Breast epithelium (tissue), 4 donors: Measurements from ENCODE around the gene FMN1. TPM values are rescaled to one million over a fixed set of nuclear protein-coding genes. Genes with fewer than 3 reads are reported as not detected.

Source experiments
- DNase-seq, 2 donors: peaks; one replicate each; pipeline ENCODE4 v3.0.0-alpha.2; 2019; ENCODE audit warnings: low spot score in 2 of 2
- H3K27ac ChIP-seq, 2 donors: fragments of 200-600 bp; sonication (generic) in 1 of 2; one replicate each; pipeline ENCODE4 v1.5.1; 2016 to 2019; ENCODE audit warnings: mild to moderate bottlenecking in 1 of 2
- H3K27me3 ChIP-seq, 2 donors: fragments of 200-600 bp; sonication (generic) in 1 of 2; one replicate each; pipeline versions ENCODE4 v1.5.1 to v1.6.0; 2017 to 2019; ENCODE audit warnings: control low read depth in 1 of 2, mild to moderate bottlenecking in 1 of 2
- H3K36me3 ChIP-seq: fragments of 200-600 bp; one replicate; pipeline ENCODE4 v1.5.1; 2019
- H3K4me1 ChIP-seq, 2 donors: fragments of 200-600 bp; sonication (generic); one replicate each; pipeline ENCODE4 v1.5.1; 2016 to 2019; ENCODE audit warnings: control low read depth in 1 of 2
- H3K4me3 ChIP-seq, 3 donors: fragments of 200-600 bp; sonication (generic); 1 replicate in 2 of 3; 2 replicates in 1 of 3; pipeline ENCODE4 v1.5.1; 2016 to 2019; ENCODE audit warnings: mild to moderate bottlenecking in 3 of 3, moderate library complexity in 2 of 3
- H3K9me3 ChIP-seq, 2 donors: fragments of 200-600 bp; sonication (generic) in 1 of 2; one replicate each; pipeline ENCODE4 v1.5.1; 2016 to 2019; ENCODE audit warnings: control low read depth in 1 of 2
- POLR2A ChIP-seq: fragments of 450-650 bp; IDR thresholded peaks from one replicate; pipeline ENCODE4 v1.6.1; 2016; ENCODE audit warnings: antibody characterized with exemption, mild to moderate bottlenecking, moderate library complexity
- POLR2AphosphoS5 ChIP-seq, 3 donors: sonication (generic); formaldehyde crosslinking; IDR thresholded peaks; one replicate each; pipeline ENCODE4 v1.6.1; 2017; ENCODE audit warnings: antibody characterized with exemption in 3 of 3
- intact Hi-C: fragments of 100-400 bp; cut with DNase I; formaldehyde crosslinking; loops from one replicate; pipeline ENCODE4 v1.15.1; 2023; ENCODE audit warnings: low total_unique reads
- total RNA-seq, 3 donors: library from RNA; depleted of rRNA; stranded (reverse); fragments of >200 nt; gene quantifications; one replicate each; pipeline ENCODE4 v1.1.0, GENCODE V29; 2016
- TF ChIP-seq, protein P1 (sequence below), 3 donors: fragments of 450-650 bp; IDR thresholded peaks; one replicate each; pipeline ENCODE4 v1.5.1; 2016 to 2017; ENCODE audit warnings: antibody characterized with exemption in 3 of 3, mild to moderate bottlenecking in 3 of 3, moderate library complexity in 3 of 3

FMN1 gene
- total RNA-seq, 3 donors from 2014 or later: 33.1 to 56.8 (median 50.7) TPM

DNA sequence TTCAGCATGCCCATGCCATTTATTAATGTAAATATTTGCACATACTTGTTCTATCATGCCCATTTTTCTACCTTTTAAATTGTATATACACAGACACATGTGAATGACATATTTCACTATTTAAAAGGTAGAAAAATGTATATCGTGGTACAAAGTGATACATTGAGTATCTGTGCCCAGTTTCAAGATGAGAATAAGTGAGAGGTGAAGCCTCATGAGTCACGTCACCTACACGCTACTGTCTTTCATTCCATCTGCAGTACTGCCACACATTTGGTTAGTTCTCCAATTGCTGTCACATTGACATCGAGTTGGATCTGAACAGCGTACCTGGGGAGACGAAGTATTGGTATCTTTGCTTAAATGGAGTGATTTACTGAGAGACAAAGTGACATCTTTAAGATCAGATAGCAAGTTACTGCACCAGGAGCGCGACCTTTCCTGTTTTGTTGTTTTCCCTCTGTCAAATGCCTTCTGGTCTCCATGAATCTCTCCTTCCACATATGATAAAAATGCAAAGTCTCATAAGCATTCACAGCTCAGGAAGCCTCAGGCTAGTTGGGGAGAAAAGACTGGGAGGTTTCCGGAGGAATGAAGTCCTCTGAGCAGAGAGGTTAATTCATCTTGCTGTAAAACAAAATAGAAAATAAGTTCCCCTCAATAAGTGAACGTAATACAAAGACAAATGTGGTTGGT lies 464.7 kb downstream of the FMN1 start:
- no peak overlapping the region for H3K4me3 ChIP-seq
- H3K36me3 ChIP-seq: no peaks in the 10 kb centered on the region
- H3K27me3 ChIP-seq: no peaks in the 10 kb centered on the region
- H3K4me1 ChIP-seq: no peaks in the 10 kb centered on the region
- no peak for DNase-seq
- intact Hi-C loops: no loop called here
- H3K9me3 ChIP-seq: peaks cover 0 to 7% of the 10 kb centered on the region in 2 donors
- TF ChIP-seq POLR2A (no peak), POLR2AphosphoS5 (IDR thresholded peaks at IDR 0.05) (no peak)
- TF ChIP-seq, protein P1, sequence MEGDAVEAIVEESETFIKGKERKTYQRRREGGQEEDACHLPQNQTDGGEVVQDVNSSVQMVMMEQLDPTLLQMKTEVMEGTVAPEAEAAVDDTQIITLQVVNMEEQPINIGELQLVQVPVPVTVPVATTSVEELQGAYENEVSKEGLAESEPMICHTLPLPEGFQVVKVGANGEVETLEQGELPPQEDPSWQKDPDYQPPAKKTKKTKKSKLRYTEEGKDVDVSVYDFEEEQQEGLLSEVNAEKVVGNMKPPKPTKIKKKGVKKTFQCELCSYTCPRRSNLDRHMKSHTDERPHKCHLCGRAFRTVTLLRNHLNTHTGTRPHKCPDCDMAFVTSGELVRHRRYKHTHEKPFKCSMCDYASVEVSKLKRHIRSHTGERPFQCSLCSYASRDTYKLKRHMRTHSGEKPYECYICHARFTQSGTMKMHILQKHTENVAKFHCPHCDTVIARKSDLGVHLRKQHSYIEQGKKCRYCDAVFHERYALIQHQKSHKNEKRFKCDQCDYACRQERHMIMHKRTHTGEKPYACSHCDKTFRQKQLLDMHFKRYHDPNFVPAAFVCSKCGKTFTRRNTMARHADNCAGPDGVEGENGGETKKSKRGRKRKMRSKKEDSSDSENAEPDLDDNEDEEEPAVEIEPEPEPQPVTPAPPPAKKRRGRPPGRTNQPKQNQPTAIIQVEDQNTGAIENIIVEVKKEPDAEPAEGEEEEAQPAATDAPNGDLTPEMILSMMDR (IDR thresholded peaks at IDR 0.05): no peak
- no peak overlapping the region for H3K27ac ChIP-seq

- peaks cover under 1 to 13% of the 10 kb centered on the region in 2 donors for H3K27me3 ChIP-seq
- intact Hi-C loops: no loop called here
- peaks cover 0 to 5% of the 10 kb centered on the region in 2 donors for H3K9me3 ChIP-seq
- no peak overlapping the region for H3K4me3 ChIP-seq
- TF ChIP-seq, protein P1 (IDR thresholded peaks at IDR 0.05): no peak
- no peak for DNase-seq
- no peaks in the 10 kb centered on the region for H3K36me3 ChIP-seq
- peaks cover 0 to 5% of the 10 kb centered on the region in 2 donors for H3K4me1 ChIP-seq
- H3K27ac ChIP-seq: no peak overlapping the region
These were observed 471.2 kb downstream of the FMN1 start for GRCh38 chr15:32723171-32723948.

GRCh38 chr15:32722136-32722535 lies 472.4 kb downstream of the FMN1 start:
- DNase-seq: no peak
- no peaks in the 10 kb centered on the region for H3K36me3 ChIP-seq
- intact Hi-C loops: no loop called here
- H3K4me1 ChIP-seq: peaks cover 0 to 9% of the 10 kb centered on the region in 2 donors
- H3K9me3 ChIP-seq: no peaks in the 10 kb centered on the region
- H3K27me3 ChIP-seq: peaks cover 3 to 25% of the 10 kb centered on the region in 2 donors
- TF ChIP-seq POLR2A (no peak), POLR2AphosphoS5 (IDR thresholded peaks at IDR 0.05) (no peak)
- TF ChIP-seq, protein P1 (IDR thresholded peaks at IDR 0.05): no peak
- H3K4me3 ChIP-seq: no peak overlapping the region
- H3K27ac ChIP-seq: no peak overlapping the region

DNA sequence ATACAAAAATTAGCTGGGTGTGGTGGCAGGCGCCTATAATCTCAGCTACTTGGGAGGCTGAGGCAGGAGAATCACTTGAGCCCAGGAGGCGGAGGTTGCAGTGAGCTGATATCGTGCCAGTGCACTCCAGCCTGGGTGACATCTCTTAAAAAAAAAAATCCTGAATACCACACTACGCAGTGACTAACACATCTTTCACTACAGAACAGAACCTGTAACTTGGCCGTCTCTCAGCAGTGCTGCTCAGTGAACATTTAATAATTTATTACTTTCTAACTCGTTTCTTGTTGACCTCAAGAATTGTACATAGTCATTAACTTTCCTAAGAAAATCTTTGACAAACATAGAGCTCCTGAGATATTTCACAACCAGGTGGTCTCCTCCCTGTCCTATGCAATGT lies 472.9 kb downstream of the FMN1 start:
- peaks cover 3 to 29% of the 10 kb centered on the region in 2 donors for H3K27me3 ChIP-seq
- intact Hi-C loops: no loop called here
- no peak for DNase-seq
- H3K4me3 ChIP-seq: no peak overlapping the region
- TF ChIP-seq POLR2AphosphoS5 (IDR thresholded peaks at IDR 0.05) (no peak), POLR2A (no peak)
- TF ChIP-seq, protein P1 (IDR thresholded peaks at IDR 0.05): no peak
- H3K27ac ChIP-seq: no peak overlapping the region
- H3K36me3 ChIP-seq: no peaks in the 10 kb centered on the region
- peaks cover 0 to 9% of the 10 kb centered on the region in 2 donors for H3K4me1 ChIP-seq
- H3K9me3 ChIP-seq: no peaks in the 10 kb centered on the region
